ENCODE results near the gene RBM47.

GRCh38 chr4:40515037-40515397 is 114.6 kb downstream of the RBM47 start:
- TF ChIP-seq, protein P1, sequence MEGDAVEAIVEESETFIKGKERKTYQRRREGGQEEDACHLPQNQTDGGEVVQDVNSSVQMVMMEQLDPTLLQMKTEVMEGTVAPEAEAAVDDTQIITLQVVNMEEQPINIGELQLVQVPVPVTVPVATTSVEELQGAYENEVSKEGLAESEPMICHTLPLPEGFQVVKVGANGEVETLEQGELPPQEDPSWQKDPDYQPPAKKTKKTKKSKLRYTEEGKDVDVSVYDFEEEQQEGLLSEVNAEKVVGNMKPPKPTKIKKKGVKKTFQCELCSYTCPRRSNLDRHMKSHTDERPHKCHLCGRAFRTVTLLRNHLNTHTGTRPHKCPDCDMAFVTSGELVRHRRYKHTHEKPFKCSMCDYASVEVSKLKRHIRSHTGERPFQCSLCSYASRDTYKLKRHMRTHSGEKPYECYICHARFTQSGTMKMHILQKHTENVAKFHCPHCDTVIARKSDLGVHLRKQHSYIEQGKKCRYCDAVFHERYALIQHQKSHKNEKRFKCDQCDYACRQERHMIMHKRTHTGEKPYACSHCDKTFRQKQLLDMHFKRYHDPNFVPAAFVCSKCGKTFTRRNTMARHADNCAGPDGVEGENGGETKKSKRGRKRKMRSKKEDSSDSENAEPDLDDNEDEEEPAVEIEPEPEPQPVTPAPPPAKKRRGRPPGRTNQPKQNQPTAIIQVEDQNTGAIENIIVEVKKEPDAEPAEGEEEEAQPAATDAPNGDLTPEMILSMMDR (IDR thresholded peaks at IDR 0.05), result no peak
- TF ChIP-seq EP300 (IDR thresholded peaks at IDR 0.05), result no peak
- no peak for TF ChIP-seq POLR2A (IDR thresholded peaks at IDR 0.05; ENCODE audit: low read depth)
- no peak for TF ChIP-seq POLR2AphosphoS5 (IDR thresholded peaks at IDR 0.05)

Measured in esophagus muscularis mucosa (tissue), 4 donors.